Measurements from ENCODE around the gene JAKMIP2.
"Not testable (repeated sequence)": the region's sequence is repeated elsewhere in the genome, so short reads cannot be mapped to it uniquely, and the experiment has no call there.

JAKMIP2 gene

GRCh38 chr5:147782110-147783028, at the start of gene JAKMIP2:
Gene JAKMIP2 (minus strand): TSS chr5:147782728. CDS start chr5:147671806, 110,922 bp downstream.
- peak; percentile 93 for DNase-seq

GRCh38 chr5:147831465-147831864, 48.9 kb upstream of the JAKMIP2 start, which contains the start of gene SPINK1:
Gene SPINK1 (minus strand): TSS chr5:147831671. CDS start chr5:147831577, 94 bp downstream.
- DNase-seq: no peak

GRCh38 chr5:147830035-147830434, 47.5 kb upstream of the JAKMIP2 start:
- DNase-seq: no peak

- not testable (repeated sequence) for DNase-seq
These were observed 44.5 kb upstream of the JAKMIP2 start for GRCh38 chr5:147827017-147827416.

- no peak for DNase-seq
These were observed 43.8 kb upstream of the JAKMIP2 start for GRCh38 chr5:147826361-147826760.

GRCh38 chr5:147822686-147823491, 40.4 kb upstream of the JAKMIP2 start:
- peak; percentile 72 for DNase-seq

- DNase-seq: not testable (repeated sequence)
These were observed 39.7 kb upstream of the JAKMIP2 start for GRCh38 chr5:147822222-147822621.

GRCh38 chr5:147821766-147822165, 39.2 kb upstream of the JAKMIP2 start:
- DNase-seq: no peak

GRCh38 chr5:147819261-147819770, 36.8 kb upstream of the JAKMIP2 start:
- no peak for DNase-seq

GRCh38 chr5:147818290-147818689, 35.8 kb upstream of the JAKMIP2 start:
- DNase-seq: no peak

GRCh38 chr5:147813696-147814095, 31.2 kb upstream of the JAKMIP2 start:
- no peak for DNase-seq

GRCh38 chr5:147809830-147810666, 27.5 kb upstream of the JAKMIP2 start:
- no peak for DNase-seq

GRCh38 chr5:147805030-147805454, 22.5 kb upstream of the JAKMIP2 start:
- DNase-seq: no peak

GRCh38 chr5:147804334-147804733, 21.8 kb upstream of the JAKMIP2 start:
- DNase-seq: no peak

- no peak for DNase-seq
These were observed 21.4 kb upstream of the JAKMIP2 start for GRCh38 chr5:147803926-147804325.

- DNase-seq: not testable (repeated sequence)
These were observed 20.6 kb upstream of the JAKMIP2 start for GRCh38 chr5:147803161-147803560.

- no peak for DNase-seq
These were observed 18.9 kb upstream of the JAKMIP2 start for GRCh38 chr5:147801461-147801860.

- DNase-seq: no peak
These were observed 18.0 kb upstream of the JAKMIP2 start for GRCh38 chr5:147800491-147800890.

GRCh38 chr5:147796556-147797308, 14.2 kb upstream of the JAKMIP2 start:
- DNase-seq: no peak

GRCh38 chr5:147791181-147791580, 8.7 kb upstream of the JAKMIP2 start:
- DNase-seq: no peak

- DNase-seq: no peak
These were observed 7.3 kb upstream of the JAKMIP2 start for GRCh38 chr5:147789820-147790219.

- DNase-seq: no peak
These were observed 5.5 kb upstream of the JAKMIP2 start for GRCh38 chr5:147788023-147788422.
